ENCODE data around the gene APOBEC3C. TPM values are rescaled to one million over a fixed set of nuclear protein-coding genes. Genes with fewer than 3 reads are reported as not detected.

APOBEC3C gene
- total and polyA plus RNA-seq, 2 of the 4 experiments (the other 2 are of a cell fraction) = 6.6 to 32.0 TPM

DNA sequence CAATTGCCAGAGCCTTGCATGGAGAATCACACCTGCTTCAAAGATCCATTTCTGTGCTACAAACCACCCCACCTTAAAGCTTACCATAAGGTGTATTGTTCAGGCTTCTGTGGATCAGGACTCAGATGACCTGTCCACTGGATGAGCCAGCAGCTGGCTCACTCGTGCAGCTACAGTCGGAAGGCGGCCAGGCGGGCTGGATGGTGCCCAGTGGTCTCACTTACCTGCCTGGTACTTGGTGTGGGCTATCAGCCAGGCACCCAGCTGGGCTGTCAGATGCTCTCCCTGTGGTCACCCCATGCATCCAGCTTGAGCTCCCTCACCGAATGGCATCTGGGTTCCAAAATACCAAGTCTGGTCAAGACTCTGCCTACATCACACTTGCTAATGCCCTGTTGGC, 42.9 kb upstream of the APOBEC3C start:
- Histone ChIP-seq H4K91ac (ENCODE audit: insufficient read depth, low read depth, low read length) (no peak overlapping the region), H2BK120ac (ENCODE audit: low read depth, low read length) (no peak overlapping the region), H3K4me1 (ENCODE audit: control insufficient read depth, insufficient read depth, low read length) (no peaks in the 10 kb centered on the region), H3K36me3 (ENCODE audit: control insufficient read depth, insufficient read depth, low read length) (no peaks in the 10 kb centered on the region), H3K27ac (ENCODE audit: insufficient read depth, low read length) (no peak overlapping the region), H3K4ac (ENCODE audit: low read depth, low read length) (no peak overlapping the region), H2AK5ac (ENCODE audit: low read depth, low read length) (no peak overlapping the region), H3K9me1 (ENCODE audit: insufficient read depth, low read length) (no peaks in the 10 kb centered on the region), H2BK20ac (ENCODE audit: low read depth, low read length) (no peak overlapping the region), H3K23ac (ENCODE audit: low read depth, low read length) (no peak overlapping the region), H2BK15ac (ENCODE audit: low read depth, low read length) (no peak overlapping the region), H4K5ac (ENCODE audit: low read depth, low read length) (no peak overlapping the region), H4K20me1 (ENCODE audit: insufficient read depth, low read length) (no peaks in the 10 kb centered on the region; the same call in 1 of the 2 replicates), H3K9me3 (ENCODE audit: control insufficient read depth, insufficient read depth, low read length) (peaks cover 4% of the 10 kb centered on the region), H2AFZ (replicated peaks; ENCODE audit: low read length, poor library complexity) (no peak overlapping the region), H3K18ac (ENCODE audit: low read depth, low read length) (no peak overlapping the region), H2BK5ac (ENCODE audit: low read depth, low read length, poor library complexity, severe bottlenecking) (no peak overlapping the region), H4K8ac (ENCODE audit: low read depth in 2 of 2, low read length in 2 of 2) (no peak overlapping the region), H3K56ac (ENCODE audit: extremely low read depth, insufficient read depth, low read length) (no peak overlapping the region), H3K79me1 (ENCODE audit: low read depth in 1 of 2, low read length in 2 of 2) (no peaks in the 10 kb centered on the region), H3K27me3 (ENCODE audit: control insufficient read depth, insufficient read depth, low read length) (peaks cover 56% of the 10 kb centered on the region), H2AK9ac (replicated peaks; ENCODE audit: low read depth, low read length, poor library complexity) (no peak overlapping the region), H3K14ac (replicated peaks; ENCODE audit: low read depth, low read length) (no peak overlapping the region), H3K4me3 (ENCODE audit: insufficient read depth, low read depth, low read length) (no peak overlapping the region), H3K4me2 (ENCODE audit: low read depth, low read length) (no peak overlapping the region), H3K9ac (ENCODE audit: low read depth, low read length) (no peak overlapping the region)
- no peak for DNase-seq
- intact Hi-C loops (cut with micrococcal nuclease) (no loop called here), in situ Hi-C loops (cut with MboI; ENCODE audit: low sequenced_read_pairs) (no loop called here), dilution Hi-C loops (cut with HindIII; ENCODE audit: low sequenced_read_pairs, unreplicated experiment) (no loop called here)
- BruUV-seq (replicated peaks) = no TSS peak
- ChIA-PET CTCF (interaction anchor here (1.0 kb wide), 1 partner anchor 32 kb away, joined by 4 read pairs; no protein-coding TSS in a partner anchor), POLR2A (ENCODE audit: unreplicated experiment) (no interaction called here)
- 94% methylated on average over 4 of the region's 5 CpGs; no CpG with 5 or more reads in 1 of the 2 experiments for WGBS, 2 experiments (ENCODE audit: extremely low coverage in 2 of 2, insufficient read length in 1 of 2)
- no peak for TF ChIP-seq RAD21 (IDR thresholded peaks at IDR 0.05; ENCODE audit: low read length)
- TF ChIP-seq FOS (IDR thresholded peaks at IDR 0.05; ENCODE audit: low read depth, low read length) = no peak
- no peak for TF ChIP-seq SMC3 (IDR thresholded peaks at IDR 0.05; ENCODE audit: low read depth, low read length)
- no peak for TF ChIP-seq CTCF (conservative IDR thresholded peaks at IDR 0.05; ENCODE audit: low read depth, low read length)
- TF ChIP-seq NFE2L2 (IDR thresholded peaks at IDR 0.05; ENCODE audit: low read depth, low read length) = no peak
- TF ChIP-seq MAFK (IDR thresholded peaks at IDR 0.05; ENCODE audit: low read depth, low read length) = no peak
- no peak for TF ChIP-seq MXI1 (IDR thresholded peaks at IDR 0.05; ENCODE audit: borderline replicate concordance, low read depth, low read length)
- no peak for TF ChIP-seq RFX5 (IDR thresholded peaks at IDR 0.05; ENCODE audit: low read depth, low read length)
- no peak for TF ChIP-seq ELK1 (IDR thresholded peaks at IDR 0.05; ENCODE audit: borderline replicate concordance, low read depth, low read length)
- TF ChIP-seq, protein P1, sequence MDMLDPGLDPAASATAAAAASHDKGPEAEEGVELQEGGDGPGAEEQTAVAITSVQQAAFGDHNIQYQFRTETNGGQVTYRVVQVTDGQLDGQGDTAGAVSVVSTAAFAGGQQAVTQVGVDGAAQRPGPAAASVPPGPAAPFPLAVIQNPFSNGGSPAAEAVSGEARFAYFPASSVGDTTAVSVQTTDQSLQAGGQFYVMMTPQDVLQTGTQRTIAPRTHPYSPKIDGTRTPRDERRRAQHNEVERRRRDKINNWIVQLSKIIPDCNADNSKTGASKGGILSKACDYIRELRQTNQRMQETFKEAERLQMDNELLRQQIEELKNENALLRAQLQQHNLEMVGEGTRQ (IDR thresholded peaks at IDR 0.05; ENCODE audit: low read depth, low read length) = no peak
- no peak for TF ChIP-seq CHD1 (IDR thresholded peaks at IDR 0.05; ENCODE audit: low read depth, low read length)
- TF ChIP-seq POLR2A (IDR thresholded peaks at IDR 0.05; ENCODE audit: low read depth, low read length) = no peak
- TF ChIP-seq MAZ (IDR thresholded peaks at IDR 0.05; ENCODE audit: borderline replicate concordance, low read depth, low read length) = no peak
- no peak for TF ChIP-seq BHLHE40 (IDR thresholded peaks at IDR 0.05; ENCODE audit: low read depth, low read length)
- TF ChIP-seq CEBPB (IDR thresholded peaks at IDR 0.05; ENCODE audit: low read depth, low read length) = no peak
- no peak for TF ChIP-seq RCOR1 (IDR thresholded peaks at IDR 0.05; ENCODE audit: insufficient replicate concordance, low read length)
- ATAC-seq (ENCODE audit: low read depth) = no peak
